ENCODE results near the gene LSG1. TPM values are rescaled to one million over a fixed set of nuclear protein-coding genes. Genes with fewer than 3 reads are reported as not detected.

Gene LSG1
- total and polyA plus RNA-seq, 2 of the 13 experiments (the other 11 are each of a cell fraction or from before 2014, with no cell fraction given) = 21.4 to 32.1 TPM

GRCh38 chr3:194633349-194634004 lies 38.5 kb downstream of the LSG1 start, which contains the start of gene TMEM44 (continued):
- TF ChIP-seq JARID2 (CRISPR knock-in tag; IDR thresholded peaks at IDR 0.05; ENCODE audit: insufficient replicate concordance) (no peak), NR2F1 (CRISPR knock-in tag; IDR thresholded peaks at IDR 0.05) (no peak; a peak in 2 of 4 replicates), FIP1L1 (IDR thresholded peaks at IDR 0.05; ENCODE audit: borderline replicate concordance, insufficient read depth, low read depth, low read length) (no peak), TBL1XR1 (IDR thresholded peaks at IDR 0.05; ENCODE audit: borderline replicate concordance, low read length, partially characterized antibody) (no peak), MEIS2 (CRISPR knock-in tag; IDR thresholded peaks at IDR 0.05) (no peak; the same call in 1 of the 2 replicates), ZBTB39 (CRISPR knock-in tag; IDR thresholded peaks at IDR 0.05) (no peak), TFAP4 (IDR thresholded peaks at IDR 0.05; ENCODE audit: borderline replicate concordance, low read depth) (no peak), ZBTB2 (CRISPR knock-in tag; IDR thresholded peaks at IDR 0.05; ENCODE audit: low read depth) (no peak), ZNF691 (CRISPR knock-in tag; IDR thresholded peaks at IDR 0.05; ENCODE audit: borderline replicate concordance, low read depth) (no peak; the same call in 1 of the 2 replicates), POLR2AphosphoS2 (IDR thresholded peaks at IDR 0.05; ENCODE audit: low read depth, low read length) (no peak), ZNF253 (CRISPR knock-in tag; IDR thresholded peaks at IDR 0.05; ENCODE audit: borderline replicate concordance) (peak; percentile 61; the same call in 1 of the 2 replicates), SAP130 (CRISPR knock-in tag; IDR thresholded peaks at IDR 0.05; ENCODE audit: low read depth) (peak; percentile 86), ZNF451 (CRISPR knock-in tag; IDR thresholded peaks at IDR 0.05) (no peak), ZBTB44 (CRISPR knock-in tag; IDR thresholded peaks at IDR 0.05) (no peak), ZFYVE20 (CRISPR knock-in tag; IDR thresholded peaks at IDR 0.05; ENCODE audit: borderline replicate concordance, low read depth) (no peak), HNRNPK (IDR thresholded peaks at IDR 0.05; ENCODE audit: low read depth, low read length, poor library complexity, severe bottlenecking) (no peak)
- TF ChIP-seq, protein P1, sequence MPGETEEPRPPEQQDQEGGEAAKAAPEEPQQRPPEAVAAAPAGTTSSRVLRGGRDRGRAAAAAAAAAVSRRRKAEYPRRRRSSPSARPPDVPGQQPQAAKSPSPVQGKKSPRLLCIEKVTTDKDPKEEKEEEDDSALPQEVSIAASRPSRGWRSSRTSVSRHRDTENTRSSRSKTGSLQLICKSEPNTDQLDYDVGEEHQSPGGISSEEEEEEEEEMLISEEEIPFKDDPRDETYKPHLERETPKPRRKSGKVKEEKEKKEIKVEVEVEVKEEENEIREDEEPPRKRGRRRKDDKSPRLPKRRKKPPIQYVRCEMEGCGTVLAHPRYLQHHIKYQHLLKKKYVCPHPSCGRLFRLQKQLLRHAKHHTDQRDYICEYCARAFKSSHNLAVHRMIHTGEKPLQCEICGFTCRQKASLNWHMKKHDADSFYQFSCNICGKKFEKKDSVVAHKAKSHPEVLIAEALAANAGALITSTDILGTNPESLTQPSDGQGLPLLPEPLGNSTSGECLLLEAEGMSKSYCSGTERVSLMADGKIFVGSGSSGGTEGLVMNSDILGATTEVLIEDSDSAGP (CRISPR knock-in tag; IDR thresholded peaks at IDR 0.05; ENCODE audit: borderline replicate concordance) = peak; percentile 75; the same call in 1 of the 2 replicates

Measured in HepG2 (cell line).